IPS-20b (cell line): ENCODE results near the gene NUP214.
A peak's percentile ranks its signal among the peaks of the same experiment; 100 is the strongest.
"Not testable (repeated sequence)": the region's sequence is repeated elsewhere in the genome, so short reads cannot be mapped to it uniquely, and the experiment has no call there.

ENCODE experiments used
- H3K27ac ChIP-seq: one replicate; pipeline ENCODE4 v1.5.1; 2013; ENCODE audit warnings: low read length
- H3K27me3 ChIP-seq: 2 replicates; pipeline ENCODE4 v1.6.1; 2013; ENCODE audit warnings: mild to moderate bottlenecking, low read length, inconsistent platforms; ENCODE audit not compliant: insufficient read depth
- H3K36me3 ChIP-seq: 2 replicates; pipeline ENCODE4 v1.6.1; 2013; ENCODE audit warnings: low read depth, mild to moderate bottlenecking, inconsistent platforms, low read length, moderate library complexity; ENCODE audit not compliant: insufficient read depth
- H3K4me1 ChIP-seq: 2 replicates; pipeline ENCODE4 v1.6.1; 2013; ENCODE audit warnings: mild to moderate bottlenecking, control low read depth, inconsistent platforms, low read length, moderate library complexity; ENCODE audit not compliant: insufficient read depth
- H3K4me3 ChIP-seq: 2 replicates; pipeline ENCODE4 v1.5.1; 2013; ENCODE audit warnings: mild to moderate bottlenecking, low read length, inconsistent platforms
- H3K9ac ChIP-seq: 2 replicates; pipeline ENCODE4 v1.6.1; 2013; ENCODE audit warnings: low read depth, mild to moderate bottlenecking, inconsistent platforms, low read length, moderate library complexity
- H3K9me3 ChIP-seq: 2 replicates; pipeline ENCODE4 v1.6.1; 2013; ENCODE audit warnings: mild to moderate bottlenecking, low read depth, low read length, inconsistent platforms; ENCODE audit not compliant: insufficient read depth

Gene NUP214

DNA sequence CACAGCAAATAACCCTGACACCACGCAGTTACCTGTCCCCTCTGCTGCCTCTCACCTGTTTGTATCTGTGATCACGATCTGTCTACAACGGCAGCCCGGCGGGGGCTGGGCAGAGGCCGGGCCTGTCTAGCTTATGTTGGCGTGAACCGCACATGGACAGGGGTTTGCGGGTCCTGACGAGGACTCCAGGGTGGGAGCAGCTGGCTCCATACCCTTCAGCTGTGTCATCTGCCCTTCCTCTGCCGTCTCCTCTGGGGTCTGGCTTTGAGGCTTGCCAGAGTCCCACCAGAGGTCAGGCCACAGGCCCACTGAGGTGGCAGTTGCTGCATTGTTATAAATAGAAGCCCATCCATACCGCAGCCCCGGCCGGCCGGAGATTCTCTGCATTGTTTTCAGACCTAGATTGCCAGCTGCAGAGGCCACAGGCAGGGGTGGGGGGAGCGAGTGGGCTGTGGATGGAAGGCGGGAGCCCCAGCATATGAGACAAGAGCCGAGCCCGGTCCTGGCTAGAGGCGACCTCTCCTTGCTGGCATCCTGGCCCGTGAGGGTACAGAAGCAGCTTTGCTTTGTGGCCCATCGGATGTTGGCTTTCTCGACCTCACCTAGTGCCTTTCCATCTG is 113.1 kb downstream of the NUP214 start:
- Histone ChIP-seq H3K27ac (no peak overlapping the region), H3K27me3 (no peaks in the 10 kb centered on the region), H3K4me1 (peaks cover 14% of the 10 kb centered on the region), H3K36me3 (peaks cover 16% of the 10 kb centered on the region), H3K9ac (peak overlapping the region; percentile 52), H3K4me3 (no peak overlapping the region), H3K9me3 (no peaks in the 10 kb centered on the region)

GRCh38 chr9:131239161-131239975 is 114.0 kb downstream of the NUP214 start:
- no peak overlapping the region for H3K4me3 ChIP-seq
- H3K27me3 ChIP-seq, result no peaks in the 10 kb centered on the region
- peaks cover 7% of the 10 kb centered on the region; the same call in 1 of the 2 replicates for H3K36me3 ChIP-seq
- no peak overlapping the region for H3K27ac ChIP-seq
- H3K9ac ChIP-seq, result no peak overlapping the region
- peaks cover 14% of the 10 kb centered on the region for H3K4me1 ChIP-seq
- H3K9me3 ChIP-seq, result no peaks in the 10 kb centered on the region

DNA sequence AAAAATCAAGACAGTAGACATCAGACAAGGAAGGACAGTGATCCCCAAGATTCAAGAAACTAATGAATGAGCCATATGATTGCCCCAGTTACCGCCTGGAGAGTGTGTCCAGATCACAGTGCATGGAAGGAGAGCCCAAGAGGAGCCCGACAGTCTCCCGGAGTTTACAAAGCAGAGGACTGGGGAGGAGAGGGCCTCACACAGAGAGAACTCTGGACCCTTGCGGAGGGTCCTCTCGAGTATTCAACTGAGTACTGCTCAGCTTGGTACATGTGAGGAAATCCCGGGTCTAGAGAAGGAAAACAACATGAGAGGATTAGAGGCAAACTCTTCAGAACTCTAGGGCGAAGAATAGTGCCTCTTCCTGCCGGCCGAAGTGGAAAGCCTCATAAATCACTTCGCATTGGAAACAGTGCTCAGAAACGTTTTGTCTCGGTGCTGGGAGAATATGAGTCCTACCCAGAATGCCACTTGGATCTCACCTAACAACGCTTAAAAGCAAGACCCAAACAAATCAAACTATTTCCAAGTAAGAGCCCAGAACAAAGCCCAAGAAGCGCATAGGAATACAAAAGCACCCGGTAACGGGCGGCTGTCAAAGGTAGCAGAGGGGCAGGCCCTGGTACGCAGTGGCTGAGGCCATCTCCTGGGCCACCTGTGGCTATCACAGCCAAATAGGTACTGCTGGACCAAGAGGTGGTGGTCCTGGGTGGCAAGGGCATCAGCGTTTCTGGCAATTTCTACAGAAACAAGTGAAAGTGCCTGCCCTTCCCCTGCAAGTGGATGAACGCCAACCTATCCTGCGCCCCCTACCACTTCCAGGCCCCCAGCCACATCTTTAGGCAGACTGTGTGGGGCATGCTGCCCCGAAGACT is 114.9 kb downstream of the NUP214 start:
- Histone ChIP-seq H3K4me3 (no peak overlapping the region), H3K9ac (no peak overlapping the region), H3K27ac (no peak overlapping the region), H3K27me3 (no peaks in the 10 kb centered on the region), H3K9me3 (no peaks in the 10 kb centered on the region), H3K36me3 (no peaks in the 10 kb centered on the region), H3K4me1 (peaks cover 14% of the 10 kb centered on the region)

- H3K4me3 ChIP-seq, H3K36me3 ChIP-seq, H3K4me1 ChIP-seq, H3K27me3 ChIP-seq, H3K27ac ChIP-seq, H3K9me3 ChIP-seq, H3K9ac ChIP-seq: not testable (repeated sequence)
Observed at GRCh38 chr9:131244331-131244730, 118.9 kb downstream of the NUP214 start.

DNA sequence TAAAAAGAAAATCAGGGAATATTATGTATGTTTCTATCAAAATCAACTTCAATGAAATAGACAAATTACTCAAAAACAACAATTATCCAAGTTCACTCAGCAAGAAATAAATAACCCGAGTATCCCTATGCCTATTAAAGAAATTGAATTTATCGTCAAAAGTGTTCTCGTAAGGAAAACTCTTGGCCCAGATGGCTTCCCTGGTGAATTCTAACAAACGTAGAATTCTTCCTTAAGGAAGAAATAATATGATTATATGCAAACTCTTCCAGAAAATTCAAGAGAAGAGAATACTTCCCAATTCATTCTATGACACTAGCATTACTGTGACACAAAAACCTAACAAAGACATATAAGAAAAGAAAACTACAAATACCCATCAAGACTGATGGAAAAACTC is 121.2 kb downstream of the NUP214 start:
- no peak overlapping the region for H3K4me3 ChIP-seq
- no peaks in the 10 kb centered on the region for H3K36me3 ChIP-seq
- no peaks in the 10 kb centered on the region for H3K4me1 ChIP-seq
- no peaks in the 10 kb centered on the region for H3K27me3 ChIP-seq
- no peaks in the 10 kb centered on the region for H3K9me3 ChIP-seq
- H3K27ac ChIP-seq, result no peak overlapping the region
- H3K9ac ChIP-seq, result no peak overlapping the region

- no peak overlapping the region for H3K27ac ChIP-seq
- no peak overlapping the region for H3K9ac ChIP-seq
- no peak overlapping the region for H3K4me3 ChIP-seq
Observed at GRCh38 chr9:131252120-131252519, 126.7 kb downstream of the NUP214 start.

DNA sequence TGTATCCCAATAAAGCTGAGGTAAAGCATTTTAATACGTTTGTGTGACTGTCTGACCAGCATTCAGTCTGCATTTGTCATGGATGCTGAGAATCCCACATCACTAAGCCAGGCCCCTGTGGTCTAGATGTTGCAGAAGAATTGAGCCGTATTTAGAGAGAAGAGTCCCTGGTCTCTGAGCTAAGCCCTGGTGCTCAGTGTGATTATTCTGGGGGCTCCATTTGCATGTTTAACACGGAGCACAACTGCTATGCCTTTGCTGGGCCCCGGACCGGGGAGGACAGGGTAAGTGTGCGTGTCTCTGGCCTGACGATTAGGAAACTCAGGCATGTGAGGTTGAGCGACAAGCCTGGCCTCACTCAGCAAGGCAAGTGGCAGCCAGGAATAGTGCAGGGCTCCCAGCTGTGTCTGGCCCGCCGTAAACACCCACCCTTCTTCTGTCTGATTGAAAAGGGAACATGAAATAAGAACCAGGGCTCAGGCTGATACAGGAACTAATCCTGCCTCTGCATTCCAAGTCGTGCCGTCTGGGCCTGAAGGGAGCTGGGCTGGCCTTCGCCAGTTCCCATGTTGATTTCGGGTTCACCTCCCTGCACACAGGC is 128.6 kb downstream of the NUP214 start:
- Histone ChIP-seq H3K4me1 (no peaks in the 10 kb centered on the region), H3K36me3 (no peaks in the 10 kb centered on the region), H3K9me3 (no peaks in the 10 kb centered on the region), H3K4me3 (no peak overlapping the region), H3K27me3 (no peaks in the 10 kb centered on the region), H3K27ac (no peak overlapping the region), H3K9ac (no peak overlapping the region)

More at GRCh38 chr9:131252120-131252519, 126.7 kb downstream of the NUP214 start:
- no peaks in the 10 kb centered on the region for H3K9me3 ChIP-seq
- H3K4me1 ChIP-seq, result no peaks in the 10 kb centered on the region
- H3K27me3 ChIP-seq, result no peaks in the 10 kb centered on the region
- H3K36me3 ChIP-seq, result no peaks in the 10 kb centered on the region

DNA sequence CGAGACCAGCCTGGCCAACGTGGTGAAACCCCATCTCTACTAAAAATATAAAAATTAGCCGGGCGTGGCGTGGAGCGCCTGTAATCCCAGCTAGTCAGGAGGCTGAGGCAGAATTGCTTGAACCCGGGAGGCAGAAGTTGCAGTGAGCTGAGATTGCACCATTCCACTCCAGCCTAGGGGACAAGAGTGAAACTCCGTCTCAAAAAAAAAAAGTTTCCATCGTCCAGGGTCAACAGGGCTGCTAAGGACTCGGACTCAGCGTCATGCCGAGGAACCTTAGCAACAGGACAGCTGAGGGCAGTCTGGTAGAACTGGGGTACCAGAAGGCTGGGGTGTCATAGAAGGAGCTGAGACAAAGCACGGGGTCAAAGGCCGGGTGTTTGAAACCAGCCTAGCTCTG is 129.2 kb downstream of the NUP214 start:
- Histone ChIP-seq H3K4me1 (no peaks in the 10 kb centered on the region), H3K27ac (no peak overlapping the region)

DNA sequence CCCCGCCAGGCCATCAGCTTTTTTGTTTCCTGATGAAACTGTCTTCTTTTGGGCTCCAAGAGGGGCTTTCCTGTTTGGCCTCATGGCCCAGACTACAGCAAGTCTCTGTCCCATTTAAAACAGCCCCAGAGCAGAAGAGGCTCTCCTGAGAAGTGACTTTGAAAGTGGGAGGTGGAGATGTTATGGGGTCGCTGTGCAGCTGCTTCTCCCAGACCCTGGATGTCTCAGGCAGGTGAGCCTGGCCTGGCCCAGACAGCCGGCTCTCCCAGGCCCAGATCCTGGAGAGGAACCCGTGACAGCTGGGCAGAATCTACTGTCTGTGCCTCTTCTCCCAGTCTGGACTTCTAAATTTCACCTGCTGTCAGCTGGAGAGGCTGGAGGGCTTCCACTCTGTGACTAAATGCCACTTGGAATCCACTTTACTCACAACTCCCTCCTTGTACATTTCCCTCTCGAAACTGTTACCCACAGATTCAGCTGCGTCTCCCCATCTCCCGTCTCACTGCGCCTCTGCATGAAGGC is 130.4 kb downstream of the NUP214 start:
- Histone ChIP-seq H3K9me3 (no peaks in the 10 kb centered on the region), H3K27ac (no peak overlapping the region), H3K27me3 (no peaks in the 10 kb centered on the region), H3K4me1 (no peaks in the 10 kb centered on the region), H3K9ac (no peak overlapping the region), H3K4me3 (no peak overlapping the region), H3K36me3 (no peaks in the 10 kb centered on the region)

More for the DNA sequence above, 129.2 kb downstream of the NUP214 start:
- Histone ChIP-seq H3K27me3 (no peaks in the 10 kb centered on the region), H3K36me3 (no peaks in the 10 kb centered on the region), H3K4me3 (no peak overlapping the region), H3K9ac (no peak overlapping the region), H3K9me3 (no peaks in the 10 kb centered on the region)

GRCh38 chr9:131257266-131258025 is 132.1 kb downstream of the NUP214 start:
- Histone ChIP-seq H3K9ac (no peak overlapping the region), H3K36me3 (no peaks in the 10 kb centered on the region), H3K27ac (no peak overlapping the region), H3K27me3 (no peaks in the 10 kb centered on the region), H3K4me3 (no peak overlapping the region), H3K4me1 (no peaks in the 10 kb centered on the region), H3K9me3 (no peaks in the 10 kb centered on the region)

GRCh38 chr9:131258186-131258585 is 132.8 kb downstream of the NUP214 start:
- H3K9me3 ChIP-seq, result no peaks in the 10 kb centered on the region
- no peak overlapping the region for H3K4me3 ChIP-seq
- no peaks in the 10 kb centered on the region for H3K36me3 ChIP-seq
- no peaks in the 10 kb centered on the region for H3K27me3 ChIP-seq
- no peak overlapping the region for H3K27ac ChIP-seq
- H3K4me1 ChIP-seq, result no peaks in the 10 kb centered on the region
- H3K9ac ChIP-seq, result no peak overlapping the region
